HL-60 (cell line): ENCODE data around the gene TTL.

Source experiments
- CTCF ChIP-seq: IDR thresholded peaks from one replicate; pipeline ENCODE4 v1.5.1; 2011; ENCODE audit warnings: low read length, control low read depth, inconsistent platforms; ENCODE audit not compliant: insufficient read depth
- POLR2AphosphoS5 ChIP-seq: IDR thresholded peaks from 2 replicates; pipeline ENCODE4 v1.6.1; 2012; ENCODE audit warnings: low read depth

GRCh38 chr2:112459372-112459771 is 22.6 kb upstream of the TTL start:
- TF ChIP-seq CTCF (no peak), POLR2AphosphoS5 (no peak)
